ENCODE data around the gene SETD2.

SETD2 gene

GRCh38 chr3:46996689-46997452, 167.0 kb downstream of the SETD2 start:
- no peak overlapping the region for H3K4me3 ChIP-seq
- DNase-seq (ENCODE audit: low spot score), result no peak
- H3K27ac ChIP-seq, result no peak overlapping the region
- no peak for TF ChIP-seq CTCF (IDR thresholded peaks at IDR 0.05)

GRCh38 chr3:46995901-46996562, 167.9 kb downstream of the SETD2 start:
- no peak for TF ChIP-seq CTCF (IDR thresholded peaks at IDR 0.05)
- DNase-seq (ENCODE audit: low spot score), result no peak
- Histone ChIP-seq H3K4me3 (no peak overlapping the region), H3K27ac (no peak overlapping the region)

GRCh38 chr3:46994801-46995731, 168.8 kb downstream of the SETD2 start:
- no peak overlapping the region for H3K27ac ChIP-seq
- DNase-seq (ENCODE audit: low spot score), result no peak
- TF ChIP-seq CTCF (IDR thresholded peaks at IDR 0.05), result no peak

GRCh38 chr3:46993986-46994385, 169.9 kb downstream of the SETD2 start:
- no peak overlapping the region for H3K27ac ChIP-seq
- TF ChIP-seq CTCF (IDR thresholded peaks at IDR 0.05), result no peak
- H3K4me3 ChIP-seq, result no peak overlapping the region
- no peak for DNase-seq (ENCODE audit: low spot score)

More at GRCh38 chr3:46994801-46995731, 168.8 kb downstream of the SETD2 start:
- H3K4me3 ChIP-seq, result no peak overlapping the region

GRCh38 chr3:46993292-46993691, 170.6 kb downstream of the SETD2 start:
- no peak for DNase-seq (ENCODE audit: low spot score)
- Histone ChIP-seq H3K4me3 (no peak overlapping the region), H3K27ac (no peak overlapping the region)
- no peak for TF ChIP-seq CTCF (IDR thresholded peaks at IDR 0.05)

GRCh38 chr3:46992231-46992630, 171.7 kb downstream of the SETD2 start:
- no peak for TF ChIP-seq CTCF (IDR thresholded peaks at IDR 0.05)
- DNase-seq (ENCODE audit: low spot score), result no peak
- Histone ChIP-seq H3K27ac (no peak overlapping the region), H3K4me3 (no peak overlapping the region)

Measured in coronary artery (tissue), 2 donors.